Measurements from ENCODE around the gene SPESP1. TPM values are rescaled to one million over a fixed set of nuclear protein-coding genes. Genes with fewer than 3 reads are reported as not detected.

The SPESP1 gene
- total and polyA plus RNA-seq, 8 donors, result 1.8 to 6.5 (median 2.7) TPM

DNA sequence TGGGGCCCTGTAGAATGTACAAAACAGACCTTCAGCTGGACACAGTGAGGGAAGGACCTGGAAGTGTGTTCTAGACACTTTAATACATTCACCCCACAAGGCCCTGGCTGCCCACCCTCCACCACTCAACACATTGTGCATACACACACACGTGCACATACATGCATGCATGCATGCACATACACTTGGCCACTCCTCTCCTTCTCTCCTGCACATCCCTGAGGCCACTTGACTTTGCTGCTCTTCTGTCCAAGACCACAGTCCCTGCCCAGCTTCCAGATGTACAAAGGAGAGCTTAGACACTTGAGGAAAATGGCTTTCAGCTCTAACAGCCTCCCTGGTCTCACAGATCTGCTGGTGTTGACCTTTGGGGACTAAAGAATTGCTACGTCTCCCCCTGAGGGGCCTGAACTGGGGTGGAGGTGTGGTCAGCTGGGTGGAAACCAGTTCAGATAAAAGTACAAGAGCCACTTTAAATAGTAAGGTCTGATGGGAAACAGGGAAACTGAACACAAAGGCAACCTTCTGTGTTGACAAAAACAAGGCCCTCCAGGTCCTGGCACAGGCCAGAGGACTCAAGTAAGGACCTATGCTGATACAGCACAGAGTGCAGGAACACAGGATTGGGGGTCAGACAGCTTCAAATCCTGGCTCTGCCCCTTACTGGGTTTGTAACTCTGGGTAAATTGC lies 59.4 kb downstream of the SPESP1 start:
- Histone ChIP-seq H3K9me3 (no peaks in the 10 kb centered on the region), H3K4me3 (no peak overlapping the region), H3K4me1 (no peaks in the 10 kb centered on the region), H3K27me3 (no peaks in the 10 kb centered on the region), H3K27ac (no peak overlapping the region), H3K36me3 (no peaks in the 10 kb centered on the region)
- ATAC-seq (no peak), DNase-seq (no peak)
- TF ChIP-seq, protein P1, sequence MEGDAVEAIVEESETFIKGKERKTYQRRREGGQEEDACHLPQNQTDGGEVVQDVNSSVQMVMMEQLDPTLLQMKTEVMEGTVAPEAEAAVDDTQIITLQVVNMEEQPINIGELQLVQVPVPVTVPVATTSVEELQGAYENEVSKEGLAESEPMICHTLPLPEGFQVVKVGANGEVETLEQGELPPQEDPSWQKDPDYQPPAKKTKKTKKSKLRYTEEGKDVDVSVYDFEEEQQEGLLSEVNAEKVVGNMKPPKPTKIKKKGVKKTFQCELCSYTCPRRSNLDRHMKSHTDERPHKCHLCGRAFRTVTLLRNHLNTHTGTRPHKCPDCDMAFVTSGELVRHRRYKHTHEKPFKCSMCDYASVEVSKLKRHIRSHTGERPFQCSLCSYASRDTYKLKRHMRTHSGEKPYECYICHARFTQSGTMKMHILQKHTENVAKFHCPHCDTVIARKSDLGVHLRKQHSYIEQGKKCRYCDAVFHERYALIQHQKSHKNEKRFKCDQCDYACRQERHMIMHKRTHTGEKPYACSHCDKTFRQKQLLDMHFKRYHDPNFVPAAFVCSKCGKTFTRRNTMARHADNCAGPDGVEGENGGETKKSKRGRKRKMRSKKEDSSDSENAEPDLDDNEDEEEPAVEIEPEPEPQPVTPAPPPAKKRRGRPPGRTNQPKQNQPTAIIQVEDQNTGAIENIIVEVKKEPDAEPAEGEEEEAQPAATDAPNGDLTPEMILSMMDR (IDR thresholded peaks at IDR 0.05), result no peak
- intact Hi-C loops (cut with DNase I), result no loop called here

DNA sequence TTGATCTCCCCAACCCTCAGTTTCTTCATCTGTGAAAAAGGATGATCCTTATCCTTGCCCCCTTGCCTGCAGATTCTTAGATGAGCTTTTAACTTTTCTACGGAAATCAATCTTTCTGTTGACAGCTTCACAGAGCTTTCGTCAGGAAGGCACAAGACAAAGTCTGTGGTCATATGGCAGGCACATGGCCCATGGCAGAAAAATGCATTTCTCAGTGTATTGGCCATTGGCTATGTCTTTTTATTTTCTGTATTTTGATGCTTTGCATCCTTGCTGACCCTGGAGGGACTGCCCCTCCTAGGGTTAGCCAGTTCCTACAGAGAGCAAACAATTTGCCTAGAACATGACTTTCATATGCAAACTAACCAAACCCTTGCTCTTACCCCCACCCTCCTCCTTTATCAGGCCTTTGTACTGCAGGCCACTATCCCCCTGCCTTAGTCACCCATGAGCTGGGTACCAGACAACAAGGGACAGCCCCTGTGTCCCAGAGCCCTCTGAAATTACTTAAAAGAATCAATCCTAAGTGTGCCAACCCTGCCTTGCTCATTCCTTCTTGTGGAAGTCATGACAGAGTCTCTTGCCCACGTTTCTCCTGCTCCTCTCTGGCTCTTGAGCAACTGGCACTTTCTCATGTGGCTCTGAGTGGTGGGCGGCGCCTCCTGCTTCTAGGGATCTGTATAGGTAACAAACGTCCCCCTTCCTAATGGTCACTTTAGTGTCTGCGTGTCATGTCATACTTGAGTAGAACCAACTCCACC lies 60.1 kb downstream of the SPESP1 start:
- Histone ChIP-seq H3K4me3 (no peak overlapping the region), H3K27ac (no peak overlapping the region), H3K4me1 (no peaks in the 10 kb centered on the region), H3K36me3 (no peaks in the 10 kb centered on the region), H3K27me3 (no peaks in the 10 kb centered on the region), H3K9me3 (no peaks in the 10 kb centered on the region)
- TF ChIP-seq, protein P1 (IDR thresholded peaks at IDR 0.05), result no peak
- intact Hi-C loops (cut with DNase I), result no loop called here
- no peak for ATAC-seq
- DNase-seq, result no peak

DNA sequence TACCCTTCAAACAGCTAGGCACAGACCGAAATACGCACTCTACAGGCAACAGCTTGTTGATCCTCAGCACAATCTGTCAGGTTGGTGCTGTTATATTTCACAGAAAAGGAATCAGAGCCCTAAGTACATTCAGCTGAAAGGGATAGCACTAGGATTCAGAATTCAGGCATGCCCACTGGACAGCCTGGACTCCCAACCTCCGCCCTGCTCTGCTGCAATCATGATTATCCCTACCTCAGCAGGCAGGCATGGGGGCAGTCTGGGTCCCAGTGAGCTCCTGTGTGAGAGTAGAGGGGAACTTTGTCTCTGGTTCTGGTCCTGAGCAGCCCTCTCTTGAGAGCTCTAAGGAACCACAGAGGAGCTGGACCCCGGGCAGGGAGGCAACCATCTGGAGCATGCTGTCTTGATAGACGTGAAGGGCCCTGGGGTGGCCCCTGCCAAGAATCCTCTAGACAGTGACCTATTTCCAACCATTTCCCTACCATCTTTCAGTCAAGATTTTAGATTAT lies 60.7 kb downstream of the SPESP1 start:
- Histone ChIP-seq H3K4me1 (no peaks in the 10 kb centered on the region), H3K4me3 (no peak overlapping the region), H3K9me3 (no peaks in the 10 kb centered on the region), H3K27ac (no peak overlapping the region), H3K27me3 (no peaks in the 10 kb centered on the region), H3K36me3 (no peaks in the 10 kb centered on the region)
- TF ChIP-seq, protein P1 (IDR thresholded peaks at IDR 0.05), result no peak
- intact Hi-C loops (cut with DNase I), result no loop called here
- DNase-seq, result no peak
- ATAC-seq, result no peak

DNA sequence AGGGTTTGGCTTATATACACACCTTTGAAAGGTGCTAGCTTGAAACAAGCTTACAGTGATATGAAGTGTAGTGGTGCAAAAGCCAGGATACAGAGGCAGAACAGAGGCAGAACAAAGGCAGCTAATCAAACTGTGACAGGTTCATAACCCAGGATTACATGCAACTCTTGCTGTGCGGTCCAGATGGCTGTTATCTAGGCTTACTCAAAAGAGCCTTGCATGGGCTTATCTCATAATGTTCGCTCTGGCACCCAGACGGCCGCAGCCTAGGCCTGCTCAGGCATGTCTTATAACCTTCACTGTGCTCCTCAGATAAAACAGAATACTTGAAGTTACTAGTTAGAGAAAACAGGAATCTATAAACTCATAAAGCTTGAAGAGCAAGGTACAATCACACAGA lies 61.4 kb downstream of the SPESP1 start:
- H3K4me3 ChIP-seq, result no peak overlapping the region
- H3K27ac ChIP-seq, result no peak overlapping the region
- TF ChIP-seq, protein P1 (IDR thresholded peaks at IDR 0.05), result no peak
- no peaks in the 10 kb centered on the region for H3K27me3 ChIP-seq
- H3K9me3 ChIP-seq, result no peaks in the 10 kb centered on the region
- intact Hi-C loops (cut with DNase I), result no loop called here
- no peaks in the 10 kb centered on the region for H3K36me3 ChIP-seq
- no peaks in the 10 kb centered on the region for H3K4me1 ChIP-seq
- ATAC-seq, result no peak
- DNase-seq, result peak in 2 of 4 donors; percentile 17 to 52

DNA sequence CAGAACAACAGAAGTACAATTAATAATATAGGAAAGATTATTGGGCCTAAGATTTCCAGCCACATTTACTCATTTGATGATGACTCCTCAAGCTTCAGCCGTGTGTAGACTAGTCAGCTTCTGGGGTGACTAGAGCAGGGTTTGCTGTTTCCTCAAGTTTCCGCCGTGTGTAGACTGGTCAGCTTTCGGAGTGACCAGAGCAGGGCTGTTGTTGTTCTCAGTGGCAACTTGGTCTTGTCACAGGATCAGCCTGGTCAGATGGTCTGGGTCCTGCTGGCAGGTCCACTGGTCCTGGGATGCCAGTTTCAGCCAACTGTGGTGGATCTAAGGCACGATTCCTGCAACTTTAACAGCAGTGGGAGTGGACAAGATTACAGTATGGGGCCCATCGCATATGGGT lies 62.4 kb downstream of the SPESP1 start:
- H3K4me1 ChIP-seq, result no peaks in the 10 kb centered on the region
- no peak overlapping the region for H3K4me3 ChIP-seq
- no peaks in the 10 kb centered on the region for H3K27me3 ChIP-seq
- H3K27ac ChIP-seq, result no peak overlapping the region
- no peaks in the 10 kb centered on the region for H3K9me3 ChIP-seq
- intact Hi-C loops (cut with DNase I), result no loop called here
- no peaks in the 10 kb centered on the region for H3K36me3 ChIP-seq
- no peak for DNase-seq
- TF ChIP-seq, protein P1 (IDR thresholded peaks at IDR 0.05), result no peak
- no peak for ATAC-seq

Measured in left lung (tissue), 10 donors.